ENCODE data around the gene REELD1. TPM values are rescaled to one million over a fixed set of nuclear protein-coding genes. Genes with fewer than 3 reads are reported as not detected.

REELD1 gene
- total and polyA plus RNA-seq, 12 donors = 0.14 to 1.1 (median 0.40) TPM; not detected in 7

GRCh38 chr4:146238107-146238506 lies 23.8 kb downstream of the REELD1 start:
- no peak for DNase-seq
- Histone ChIP-seq H3K9me3 (replicated peaks in 1 of 3) (no peaks in the 10 kb centered on the region), H3K4me3 (no peak overlapping the region), H3K27me3 (no peaks in the 10 kb centered on the region), H3K4me1 (replicated peaks in 1 of 2) (peaks cover 19 to 20% of the 10 kb centered on the region in 2 donors), H3K36me3 (replicated peaks in 1 of 2) (no peaks in the 10 kb centered on the region), H3K27ac (no peak overlapping the region)
- intact Hi-C loops (cut with DNase I) = no loop called here
- WGBS, 4 donors = 90 to 97% (median 94%) methylated on average over 3 of the region's 3 CpGs
- TF ChIP-seq CTCF (IDR thresholded peaks at IDR 0.05) (no peak), POLR2A (IDR thresholded peaks at IDR 0.05) (no peak)

GRCh38 chr4:146243141-146243882 lies 29.0 kb downstream of the REELD1 start:
- H3K27ac ChIP-seq = peak overlapping the region in 1 of 5 donors; percentile 65
- H3K9me3 ChIP-seq (replicated peaks in 1 of 3) = no peaks in the 10 kb centered on the region
- H3K36me3 ChIP-seq (replicated peaks in 1 of 2) = no peaks in the 10 kb centered on the region
- no peaks in the 10 kb centered on the region for H3K27me3 ChIP-seq
- peaks cover 24 to 40% of the 10 kb centered on the region in 2 donors for H3K4me1 ChIP-seq (replicated peaks in 1 of 2)
- H3K4me3 ChIP-seq = no peak overlapping the region
- intact Hi-C loops (cut with DNase I) = no loop called here
- DNase-seq = peak in 5 of 7 donors; percentile 17 to 41 (median 29)
- TF ChIP-seq CTCF (IDR thresholded peaks at IDR 0.05) (peak in 3 of 6 experiments; percentile 7 to 24 (median 21)), POLR2A (IDR thresholded peaks at IDR 0.05) (no peak)
- 30 to 43% (median 38%) methylated on average over 2 to 24 of the region's 24 CpGs for WGBS, 4 donors

- TF ChIP-seq POLR2A (IDR thresholded peaks at IDR 0.05) = no peak
- TF ChIP-seq CTCF (IDR thresholded peaks at IDR 0.05) = no peak
- no peak for DNase-seq
- peaks cover 24 to 40% of the 10 kb centered on the region in 2 donors for H3K4me1 ChIP-seq (replicated peaks in 1 of 2)
- H3K4me3 ChIP-seq = no peak overlapping the region
- WGBS, 4 donors = 92 to 95% (median 93%) methylated on average over 14 to 17 of the region's 17 CpGs
- H3K36me3 ChIP-seq (replicated peaks in 1 of 2) = no peaks in the 10 kb centered on the region
- intact Hi-C loops (cut with DNase I) = no loop called here
- no peak overlapping the region for H3K27ac ChIP-seq
- H3K27me3 ChIP-seq = no peaks in the 10 kb centered on the region
- no peaks in the 10 kb centered on the region for H3K9me3 ChIP-seq (replicated peaks in 1 of 3)
Measured at GRCh38 chr4:146243883-146244277, 29.5 kb downstream of the REELD1 start.

GRCh38 chr4:146244496-146244895 lies 30.2 kb downstream of the REELD1 start:
- Histone ChIP-seq H3K36me3 (replicated peaks in 1 of 2) (no peaks in the 10 kb centered on the region), H3K4me3 (no peak overlapping the region), H3K9me3 (replicated peaks in 1 of 3) (no peaks in the 10 kb centered on the region), H3K4me1 (replicated peaks in 1 of 2) (peaks cover 24 to 40% of the 10 kb centered on the region in 2 donors), H3K27me3 (no peaks in the 10 kb centered on the region), H3K27ac (peak overlapping the region in 1 of 5 donors; percentile 36)
- 88 to 93% (median 93%) methylated on average over 1 to 9 of the region's 9 CpGs for WGBS, 4 donors
- DNase-seq = no peak
- TF ChIP-seq POLR2A (IDR thresholded peaks at IDR 0.05) (no peak), CTCF (IDR thresholded peaks at IDR 0.05) (no peak)
- intact Hi-C loops (cut with DNase I) = no loop called here

All from adrenal gland (tissue), 12 donors.